LNCaP clone FGC (cell line): ENCODE results near the gene ARHGEF12.

Experiments
- DNase-seq: peaks from one replicate; pipeline ENCODE4 v3.0.0-alpha.2; 2011; ENCODE audit warnings: low read depth
- H3K4me3 ChIP-seq: 2 replicates; pipeline ENCODE4 v1.5.1; 2011; ENCODE audit warnings: mild to moderate bottlenecking, low read depth, low read length, control low read depth
- CTCF ChIP-seq: IDR thresholded peaks from 2 replicates; pipeline ENCODE4 v1.5.1; 2012; ENCODE audit warnings: mild to moderate bottlenecking; ENCODE audit not compliant: control insufficient read depth, insufficient read depth; ENCODE audit errors: extremely low read depth

ARHGEF12 gene

GRCh38 chr11:120529214-120529613 is 193.0 kb downstream of the ARHGEF12 start:
- no peak overlapping the region for H3K4me3 ChIP-seq
- no peak for DNase-seq
- TF ChIP-seq CTCF, result no peak

- no peak overlapping the region for H3K4me3 ChIP-seq
- DNase-seq, result no peak
- TF ChIP-seq CTCF, result no peak
Measured at GRCh38 chr11:120529911-120530310, 193.7 kb downstream of the ARHGEF12 start.

- no peak for TF ChIP-seq CTCF
- DNase-seq, result no peak
- H3K4me3 ChIP-seq, result no peak overlapping the region
Measured at GRCh38 chr11:120532082-120532831, 196.0 kb downstream of the ARHGEF12 start.

- TF ChIP-seq CTCF, result no peak
- no peak for DNase-seq
Measured at GRCh38 chr11:120532832-120533196, 196.6 kb downstream of the ARHGEF12 start.

GRCh38 chr11:120536091-120536796 is 200.0 kb downstream of the ARHGEF12 start:
- no peak for TF ChIP-seq CTCF
- no peak overlapping the region for H3K4me3 ChIP-seq
- no peak for DNase-seq

More at GRCh38 chr11:120532832-120533196, 196.6 kb downstream of the ARHGEF12 start:
- no peak overlapping the region for H3K4me3 ChIP-seq

- H3K4me3 ChIP-seq, result no peak overlapping the region
- no peak for TF ChIP-seq CTCF
- DNase-seq, result no peak
Measured at GRCh38 chr11:120536797-120537169, 200.6 kb downstream of the ARHGEF12 start.
